HepG2 (cell line): ENCODE data around the gene GPSM1. TPM values are rescaled to one million over a fixed set of nuclear protein-coding genes. Genes with fewer than 3 reads are reported as not detected.

Experiments used
- AGO1 ChIP-seq: fragments of 200-400 bp; formaldehyde crosslinking; IDR thresholded peaks from 2 replicates; pipeline ENCODE4 v1.6.1; 2017; ENCODE audit warnings: mild to moderate bottlenecking, low read depth, low read length, moderate library complexity; ENCODE audit not compliant: poor library complexity, severe bottlenecking
- CTCF ChIP-seq: sonication (generic); formaldehyde crosslinking; IDR thresholded peaks from 2 replicates; pipeline ENCODE4 v1.5.0; 2020; ENCODE audit warnings: mild to moderate bottlenecking, missing genetic modification reagents, moderate library complexity
- KLF12 ChIP-seq: sonication (generic); formaldehyde crosslinking; IDR thresholded peaks from 2 replicates; pipeline ENCODE4 v1.4.0; 2020; ENCODE audit warnings: missing genetic modification reagents, borderline replicate concordance
- KLF13 ChIP-seq: sonication (generic); formaldehyde crosslinking; IDR thresholded peaks from 2 replicates; pipeline ENCODE4 v1.4.0; 2020; ENCODE audit warnings: mild to moderate bottlenecking, missing genetic modification reagents
- MAX ChIP-seq: IDR thresholded peaks from 2 replicates; pipeline ENCODE4 v1.6.1; 2012; ENCODE audit warnings: inconsistent platforms
- MTF1 ChIP-seq: sonication (generic); formaldehyde crosslinking; IDR thresholded peaks from 2 replicates; pipeline ENCODE4 v1.5.0; 2020; ENCODE audit warnings: missing genetic modification reagents
- REST ChIP-seq, 2 experiments: IDR thresholded peaks; 2 replicates each; pipeline ENCODE4 v1.6.1; 2011 to 2012; ENCODE audit warnings: low read length in 2 of 2, borderline replicate concordance in 1 of 2, low read depth in 1 of 2, mild to moderate bottlenecking in 1 of 2, moderate library complexity in 1 of 2
- TBL1XR1 ChIP-seq: fragments of 150-350 bp; IDR thresholded peaks from 2 replicates; pipeline ENCODE4 v1.6.1; 2014; ENCODE audit warnings: borderline replicate concordance, low read length; ENCODE audit not compliant: partially characterized antibody
- TSC22D2 ChIP-seq: sonication (generic); formaldehyde crosslinking; IDR thresholded peaks from 2 replicates; pipeline ENCODE4 v1.5.1; 2020; ENCODE audit warnings: missing genetic modification reagents, mild to moderate bottlenecking, borderline replicate concordance
- ZNF572 ChIP-seq: sonication (generic); formaldehyde crosslinking; IDR thresholded peaks from 2 replicates; pipeline ENCODE4 v1.5.1; 2020; ENCODE audit warnings: mild to moderate bottlenecking, missing genetic modification reagents
- ZNF589 ChIP-seq: sonication (generic); formaldehyde crosslinking; conservative IDR thresholded peaks from 2 replicates; pipeline ENCODE4 v1.8.0; 2022; ENCODE audit warnings: mild to moderate bottlenecking, moderate library complexity, missing genetic modification reagents
- polyA plus RNA-seq, 8 experiments: library from polyadenylated mRNA; depleted of rRNA in 3 of 8; stranded (reverse) in 7 of 8; unstranded in 1 of 8; fragments of >200 nt; fragmentation: Illumina TruSeq in 4 of 8; extraction: Trizol in 4 of 8; gene quantifications; 2 replicates each; pipeline versions ENCODE4 v1.2.1 to v1.2.3, GENCODE V29; 2011 to 2016; ENCODE audit warnings: low read depth in 4 of 8, missing spikeins in 1 of 8, mixed read lengths in 1 of 8; ENCODE audit not compliant: insufficient read depth in 1 of 8
- total RNA-seq, 5 experiments: library from RNA; depleted of rRNA; stranded (reverse); fragments of >200 nt; fragmentation: Illumina TruSeq; extraction: Trizol; gene quantifications; 2 replicates each; pipeline ENCODE4 v1.2.3, GENCODE V29; 2016; ENCODE audit warnings: low read depth in 1 of 5
- TF ChIP-seq, protein P1 (sequence below): IDR thresholded peaks from 2 replicates; pipeline ENCODE4 v1.6.1; 2016; ENCODE audit warnings: mild to moderate bottlenecking, missing biosample characterization, missing genetic modification reagents
- TF ChIP-seq, protein P2 (sequence below): sonication (generic); formaldehyde crosslinking; IDR thresholded peaks from 2 replicates; pipeline ENCODE4 v1.5.0; 2020; ENCODE audit warnings: mild to moderate bottlenecking, missing genetic modification reagents, borderline replicate concordance

GPSM1 gene
- total and polyA plus RNA-seq, 2 of the 13 experiments (the other 11 are each of a cell fraction or from before 2014, with no cell fraction given) = 1.0 to 2.4 TPM

DNA sequence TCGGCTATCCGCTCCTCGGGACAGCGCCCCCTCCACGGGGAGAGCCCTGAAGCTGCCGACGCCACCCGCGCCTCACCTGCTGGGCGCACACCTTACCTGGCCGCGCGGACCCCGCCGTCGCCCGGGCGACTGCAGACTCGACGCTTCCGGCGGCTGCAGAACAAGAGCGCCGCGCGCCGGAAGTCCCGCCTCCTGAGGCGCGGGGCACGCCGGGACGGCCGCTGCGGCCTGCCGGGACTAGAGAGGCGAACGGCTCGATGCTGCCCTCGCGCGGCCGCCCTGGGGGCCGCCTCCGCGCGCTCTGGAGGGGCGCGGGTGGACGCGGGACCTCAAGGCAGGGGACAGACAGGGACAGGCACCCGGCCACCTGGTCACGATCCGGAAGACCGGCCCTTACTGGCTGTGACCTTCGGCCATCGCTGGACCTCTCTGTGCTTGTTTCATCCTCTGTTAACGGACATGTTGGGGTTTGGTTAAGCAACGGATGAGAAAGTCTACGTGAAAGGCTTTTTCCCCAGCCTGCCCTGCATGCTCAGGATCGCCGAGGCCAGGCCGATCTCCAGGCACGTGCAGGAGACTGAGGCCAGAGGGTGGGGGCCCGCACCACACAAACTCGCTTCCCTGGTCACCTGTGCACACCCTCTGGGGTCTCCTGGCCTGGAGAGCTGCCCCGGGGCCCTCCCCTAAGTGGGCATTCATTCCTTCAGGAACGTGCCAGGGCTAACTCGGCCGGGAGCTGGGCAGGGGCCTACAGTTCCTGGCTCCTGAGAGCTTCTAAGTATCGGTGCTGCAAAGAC is 72.9 kb downstream of the GPSM1 start, which contains the start of gene SNAPC4 (continued):
- TF ChIP-seq CTCF = peak; percentile 89
- peak; percentile 88 for TF ChIP-seq AGO1
- 0 out of 2 replicates have a peak, but pooled peaks have one; percentile 71 for TF ChIP-seq ZNF589
- TF ChIP-seq, protein P1, sequence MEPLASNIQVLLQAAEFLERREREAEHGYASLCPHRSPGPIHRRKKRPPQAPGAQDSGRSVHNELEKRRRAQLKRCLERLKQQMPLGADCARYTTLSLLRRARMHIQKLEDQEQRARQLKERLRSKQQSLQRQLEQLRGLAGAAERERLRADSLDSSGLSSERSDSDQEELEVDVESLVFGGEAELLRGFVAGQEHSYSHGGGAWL (CRISPR knock-in tag) = peak; percentile 35; the same call in 1 of the 2 replicates
- no peak for TF ChIP-seq TSC22D2
- no peak for TF ChIP-seq ZNF572
- TF ChIP-seq MAX = peak; percentile 78
- TF ChIP-seq KLF12 = peak; percentile 71; the same call in 1 of the 2 replicates
- TF ChIP-seq REST (IDR thresholded peaks at IDR 0.05; ENCODE audit: borderline replicate concordance in 1 of 2, low read depth in 1 of 2, low read length in 2 of 2) = peak in 1 of 2 experiments; percentile 57; a peak in 1 of 4 replicates
- TF ChIP-seq TBL1XR1 = no peak
- peak; percentile 63; the same call in 1 of the 2 replicates for TF ChIP-seq KLF13 (CRISPR knock-in tag)
- no peak for TF ChIP-seq MTF1
- TF ChIP-seq, protein P2, sequence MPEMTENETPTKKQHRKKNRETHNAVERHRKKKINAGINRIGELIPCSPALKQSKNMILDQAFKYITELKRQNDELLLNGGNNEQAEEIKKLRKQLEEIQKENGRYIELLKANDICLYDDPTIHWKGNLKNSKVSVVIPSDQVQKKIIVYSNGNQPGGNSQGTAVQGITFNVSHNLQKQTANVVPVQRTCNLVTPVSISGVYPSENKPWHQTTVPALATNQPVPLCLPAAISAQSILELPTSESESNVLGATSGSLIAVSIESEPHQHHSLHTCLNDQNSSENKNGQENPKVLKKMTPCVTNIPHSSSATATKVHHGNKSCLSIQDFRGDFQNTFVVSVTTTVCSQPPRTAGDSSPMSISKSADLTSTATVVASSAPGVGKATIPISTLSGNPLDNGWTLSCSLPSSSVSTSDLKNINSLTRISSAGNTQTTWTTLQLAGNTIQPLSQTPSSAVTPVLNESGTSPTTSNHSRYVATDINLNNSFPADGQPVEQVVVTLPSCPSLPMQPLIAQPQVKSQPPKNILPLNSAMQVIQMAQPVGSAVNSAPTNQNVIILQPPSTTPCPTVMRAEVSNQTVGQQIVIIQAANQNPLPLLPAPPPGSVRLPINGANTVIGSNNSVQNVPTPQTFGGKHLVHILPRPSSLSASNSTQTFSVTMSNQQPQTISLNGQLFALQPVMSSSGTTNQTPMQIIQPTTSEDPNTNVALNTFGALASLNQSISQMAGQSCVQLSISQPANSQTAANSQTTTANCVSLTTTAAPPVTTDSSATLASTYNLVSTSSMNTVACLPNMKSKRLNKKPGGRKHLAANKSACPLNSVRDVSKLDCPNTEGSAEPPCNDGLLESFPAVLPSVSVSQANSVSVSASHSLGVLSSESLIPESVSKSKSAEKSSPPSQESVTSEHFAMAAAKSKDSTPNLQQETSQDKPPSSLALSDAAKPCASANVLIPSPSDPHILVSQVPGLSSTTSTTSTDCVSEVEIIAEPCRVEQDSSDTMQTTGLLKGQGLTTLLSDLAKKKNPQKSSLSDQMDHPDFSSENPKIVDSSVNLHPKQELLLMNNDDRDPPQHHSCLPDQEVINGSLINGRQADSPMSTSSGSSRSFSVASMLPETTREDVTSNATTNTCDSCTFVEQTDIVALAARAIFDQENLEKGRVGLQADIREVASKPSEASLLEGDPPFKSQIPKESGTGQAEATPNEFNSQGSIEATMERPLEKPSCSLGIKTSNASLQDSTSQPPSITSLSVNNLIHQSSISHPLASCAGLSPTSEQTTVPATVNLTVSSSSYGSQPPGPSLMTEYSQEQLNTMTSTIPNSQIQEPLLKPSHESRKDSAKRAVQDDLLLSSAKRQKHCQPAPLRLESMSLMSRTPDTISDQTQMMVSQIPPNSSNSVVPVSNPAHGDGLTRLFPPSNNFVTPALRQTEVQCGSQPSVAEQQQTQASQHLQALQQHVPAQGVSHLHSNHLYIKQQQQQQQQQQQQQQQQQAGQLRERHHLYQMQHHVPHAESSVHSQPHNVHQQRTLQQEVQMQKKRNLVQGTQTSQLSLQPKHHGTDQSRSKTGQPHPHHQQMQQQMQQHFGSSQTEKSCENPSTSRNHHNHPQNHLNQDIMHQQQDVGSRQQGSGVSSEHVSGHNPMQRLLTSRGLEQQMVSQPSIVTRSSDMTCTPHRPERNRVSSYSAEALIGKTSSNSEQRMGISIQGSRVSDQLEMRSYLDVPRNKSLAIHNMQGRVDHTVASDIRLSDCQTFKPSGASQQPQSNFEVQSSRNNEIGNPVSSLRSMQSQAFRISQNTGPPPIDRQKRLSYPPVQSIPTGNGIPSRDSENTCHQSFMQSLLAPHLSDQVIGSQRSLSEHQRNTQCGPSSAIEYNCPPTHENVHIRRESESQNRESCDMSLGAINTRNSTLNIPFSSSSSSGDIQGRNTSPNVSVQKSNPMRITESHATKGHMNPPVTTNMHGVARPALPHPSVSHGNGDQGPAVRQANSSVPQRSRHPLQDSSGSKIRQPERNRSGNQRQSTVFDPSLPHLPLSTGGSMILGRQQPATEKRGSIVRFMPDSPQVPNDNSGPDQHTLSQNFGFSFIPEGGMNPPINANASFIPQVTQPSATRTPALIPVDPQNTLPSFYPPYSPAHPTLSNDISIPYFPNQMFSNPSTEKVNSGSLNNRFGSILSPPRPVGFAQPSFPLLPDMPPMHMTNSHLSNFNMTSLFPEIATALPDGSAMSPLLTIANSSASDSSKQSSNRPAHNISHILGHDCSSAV = no peak
